Calu3 (cell line): ENCODE data around the gene ZNF407. TPM values are rescaled to one million over a fixed set of nuclear protein-coding genes. Genes with fewer than 3 reads are reported as not detected.

Experiments used
- BruUV-seq: library from RNA; stranded (reverse); fragments of 400-500 nt; replicated peaks from 2 replicates; lab custom pipeline; 2021; lab: Mats Ljungman, UMichigan
- CTCF ChIA-PET: fragments of 300-600 bp; sonication (Branson Sonifier 250); formaldehyde crosslinking; loops from one replicate; lab custom pipeline; 2022; ENCODE audit warnings: antibody characterized with exemption; lab: Charles Lee
- DNase-seq: peaks from one replicate; pipeline ENCODE4 v3.0.0; 2022
- H3K27ac Mint-ChIP-seq: one replicate; pipeline ENCODE4 v1.8.0; 2022; ENCODE audit warnings: mixed read lengths; ENCODE audit not compliant: unreplicated experiment
- H3K27me3 Mint-ChIP-seq: one replicate; pipeline ENCODE4 v1.8.0; 2022; ENCODE audit warnings: mixed read lengths; ENCODE audit not compliant: unreplicated experiment
- H3K36me3 Mint-ChIP-seq: one replicate; pipeline ENCODE4 v1.8.0; 2022; ENCODE audit warnings: mild to moderate bottlenecking, moderate library complexity, mixed read lengths; ENCODE audit not compliant: insufficient read depth, unreplicated experiment
- H3K4me1 Mint-ChIP-seq: one replicate; pipeline ENCODE4 v1.8.0; 2022; ENCODE audit warnings: mild to moderate bottlenecking, low read depth, mixed read lengths; ENCODE audit not compliant: unreplicated experiment
- H3K4me3 Mint-ChIP-seq: one replicate; pipeline ENCODE4 v1.8.0; 2022; ENCODE audit warnings: mild to moderate bottlenecking, low read depth, moderate library complexity, mixed read lengths; ENCODE audit not compliant: unreplicated experiment
- H3K9me3 Mint-ChIP-seq: one replicate; pipeline ENCODE4 v1.8.0; 2022; ENCODE audit warnings: low read depth, mixed read lengths; ENCODE audit not compliant: unreplicated experiment
- intact Hi-C: fragments of 100-400 bp; cut with micrococcal nuclease; formaldehyde crosslinking; loops from one replicate; pipeline ENCODE4 v1.10.0; 2022; ENCODE audit not compliant: unreplicated experiment
- total RNA-seq: library from RNA; stranded (reverse); gene quantifications from 2 replicates; pipeline ENCODE4 v1.2.3, GENCODE V29; 2022
- TF ChIP-seq, protein P1 (sequence below): fragments of 200-600 bp; IDR thresholded peaks from one replicate; pipeline ENCODE4 v1.8.0; 2022; ENCODE audit warnings: antibody characterized with exemption; ENCODE audit not compliant: unreplicated experiment

The ZNF407 gene
- total RNA-seq, 1 experiment from 2014 or later: 17.4 TPM

- TF ChIP-seq, protein P1, sequence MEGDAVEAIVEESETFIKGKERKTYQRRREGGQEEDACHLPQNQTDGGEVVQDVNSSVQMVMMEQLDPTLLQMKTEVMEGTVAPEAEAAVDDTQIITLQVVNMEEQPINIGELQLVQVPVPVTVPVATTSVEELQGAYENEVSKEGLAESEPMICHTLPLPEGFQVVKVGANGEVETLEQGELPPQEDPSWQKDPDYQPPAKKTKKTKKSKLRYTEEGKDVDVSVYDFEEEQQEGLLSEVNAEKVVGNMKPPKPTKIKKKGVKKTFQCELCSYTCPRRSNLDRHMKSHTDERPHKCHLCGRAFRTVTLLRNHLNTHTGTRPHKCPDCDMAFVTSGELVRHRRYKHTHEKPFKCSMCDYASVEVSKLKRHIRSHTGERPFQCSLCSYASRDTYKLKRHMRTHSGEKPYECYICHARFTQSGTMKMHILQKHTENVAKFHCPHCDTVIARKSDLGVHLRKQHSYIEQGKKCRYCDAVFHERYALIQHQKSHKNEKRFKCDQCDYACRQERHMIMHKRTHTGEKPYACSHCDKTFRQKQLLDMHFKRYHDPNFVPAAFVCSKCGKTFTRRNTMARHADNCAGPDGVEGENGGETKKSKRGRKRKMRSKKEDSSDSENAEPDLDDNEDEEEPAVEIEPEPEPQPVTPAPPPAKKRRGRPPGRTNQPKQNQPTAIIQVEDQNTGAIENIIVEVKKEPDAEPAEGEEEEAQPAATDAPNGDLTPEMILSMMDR: no peak
- no peaks in the 10 kb centered on the region for H3K27me3 Mint-ChIP-seq
- peak overlapping the region; percentile 5 for H3K4me3 Mint-ChIP-seq
- H3K9me3 Mint-ChIP-seq: no peaks in the 10 kb centered on the region
- peak; percentile 14 for DNase-seq
- no peaks in the 10 kb centered on the region for H3K36me3 Mint-ChIP-seq
- intact Hi-C loops: no loop called here
- CTCF ChIA-PET: interaction anchor here (0.8 to 1.2 kb wide), 3 partner anchors 13 to 61 kb away, joined by 3 to 5 read pairs (median 3); no protein-coding TSS in a partner anchor
- peaks cover 23% of the 10 kb centered on the region for H3K4me1 Mint-ChIP-seq
- no TSS peak for BruUV-seq
- peak overlapping the region; percentile 53 for H3K27ac Mint-ChIP-seq
These were observed 209.2 kb downstream of the ZNF407 start for GRCh38 chr18:74806700-74807416.

GRCh38 chr18:74817576-74817975, 219.9 kb downstream of the ZNF407 start:
- no peaks in the 10 kb centered on the region for H3K4me1 Mint-ChIP-seq
- H3K36me3 Mint-ChIP-seq: no peaks in the 10 kb centered on the region
- no peak overlapping the region for H3K4me3 Mint-ChIP-seq
- H3K9me3 Mint-ChIP-seq: no peaks in the 10 kb centered on the region
- no peaks in the 10 kb centered on the region for H3K27me3 Mint-ChIP-seq
- no peak for DNase-seq
- no peak overlapping the region for H3K27ac Mint-ChIP-seq
- CTCF ChIA-PET: interaction anchor here (0.6 kb wide), 1 partner anchor 866 kb away, joined by 3 read pairs; no protein-coding TSS in a partner anchor
- no TSS peak for BruUV-seq
- TF ChIP-seq, protein P1: no peak
- intact Hi-C loops: no loop called here

GRCh38 chr18:74818516-74819175, 221.0 kb downstream of the ZNF407 start:
- TF ChIP-seq, protein P1: no peak
- intact Hi-C loops: no loop called here

DNA sequence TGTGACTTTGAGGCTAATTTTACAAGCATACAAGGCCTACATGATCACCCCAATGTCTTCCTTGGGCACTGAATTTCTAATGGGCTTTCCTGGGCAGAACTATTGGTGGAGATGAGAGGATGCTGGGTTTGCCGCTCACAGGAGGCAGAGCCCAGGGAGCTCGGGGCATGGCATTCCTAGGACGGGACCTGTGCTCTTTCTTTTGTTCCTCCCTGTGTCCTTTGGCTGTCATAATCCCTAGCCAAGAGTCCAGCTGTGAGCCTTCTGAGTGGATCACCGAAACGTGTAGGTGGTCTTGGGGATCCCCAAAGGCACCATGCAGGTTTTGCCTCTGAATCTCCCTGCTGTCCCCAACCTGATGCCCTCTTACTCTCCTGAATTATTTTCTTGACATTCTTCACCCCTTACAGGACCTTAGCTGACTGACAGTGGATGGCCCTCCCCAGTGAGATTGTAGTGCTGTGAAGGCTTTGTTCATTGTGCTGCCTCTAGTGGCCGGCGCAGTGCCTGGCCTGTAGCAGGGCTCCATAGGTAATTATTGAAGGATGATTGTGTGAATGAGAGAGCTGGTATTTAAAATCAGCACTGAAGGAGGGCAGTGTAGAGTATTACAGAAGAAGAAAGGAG, 221.9 kb downstream of the ZNF407 start:
- no peaks in the 10 kb centered on the region for H3K4me1 Mint-ChIP-seq
- intact Hi-C loops: no loop called here

More at GRCh38 chr18:74818516-74819175, 221.0 kb downstream of the ZNF407 start:
- no peaks in the 10 kb centered on the region for H3K36me3 Mint-ChIP-seq
- H3K27me3 Mint-ChIP-seq: no peaks in the 10 kb centered on the region
- H3K9me3 Mint-ChIP-seq: no peaks in the 10 kb centered on the region
- H3K4me3 Mint-ChIP-seq: no peak overlapping the region
- BruUV-seq: no TSS peak
- CTCF ChIA-PET: interaction anchor here (0.6 kb wide), 2 partner anchors 223 to 625 kb away, joined by 3 read pairs; no protein-coding TSS in a partner anchor
- H3K4me1 Mint-ChIP-seq: no peaks in the 10 kb centered on the region
- H3K27ac Mint-ChIP-seq: no peak overlapping the region
- DNase-seq: no peak

More for the DNA sequence above, 221.9 kb downstream of the ZNF407 start:
- Mint-ChIP-seq H3K36me3 (no peaks in the 10 kb centered on the region), H3K4me3 (no peak overlapping the region), H3K27ac (no peak overlapping the region), H3K27me3 (no peaks in the 10 kb centered on the region), H3K9me3 (no peaks in the 10 kb centered on the region)
- CTCF ChIA-PET: interaction anchor here (0.5 to 1.1 kb wide), 2 partner anchors 13 to 252 kb away, joined by 3 to 5 read pairs; no protein-coding TSS in a partner anchor
- BruUV-seq: no TSS peak
- peak; percentile 17 for DNase-seq
- TF ChIP-seq, protein P1: peak; percentile 69
